GM12878 (cell line): ENCODE measurements around the gene CTNNA2. TPM values are rescaled to one million over a fixed set of nuclear protein-coding genes. Genes with fewer than 3 reads are reported as not detected.

ENCODE experiments used
- ATAC-seq: fragments of 200-7000 bp; cut with Tn5 transposase; 3 replicates; pipeline ENCODE4 v1.9.1; 2020; ENCODE audit warnings: mild to moderate bottlenecking, moderate library complexity
- BruUV-seq: library from RNA; stranded (reverse); fragments of 400-500 nt; replicated peaks from 2 replicates; lab custom pipeline; 2021; lab: Mats Ljungman, UMichigan
- CTCF ChIA-PET: fragments of 300-600 bp; sonication (Branson Sonifier 250); formaldehyde crosslinking; extraction: SDS; loops from one replicate; lab custom pipeline; 2021; ENCODE audit warnings: inconsistent platforms; lab: Yijun Ruan, JAX
- POLR2A ChIA-PET: fragments of 350-600 bp; formaldehyde crosslinking; extraction: SDS; loops from one replicate; lab custom pipeline; 2021; ENCODE audit warnings: inconsistent platforms; lab: Charles Lee
- RAD21 ChIA-PET: fragments of 300-600 bp; sonication (Branson Sonifier 250); formaldehyde crosslinking; loops from one replicate; lab custom pipeline; 2023; ENCODE audit warnings: antibody characterized with exemption; ENCODE audit not compliant: unreplicated experiment; lab: Charles Lee
- SMC1A ChIA-PET: fragments of 300-600 bp; sonication (Branson Sonifier 250); formaldehyde crosslinking; loops from one replicate; lab custom pipeline; 2023; ENCODE audit not compliant: unreplicated experiment, uncharacterized antibody; lab: Charles Lee
- DNase-seq: peaks from one replicate; pipeline ENCODE4 v3.0.0-alpha.2; 2011; ENCODE audit warnings: low read depth, low spot score
- FAIRE-seq: peaks from 3 replicates; lab custom pipeline; 2011; peaks lifted over from hg19 to GRCh38; lab: Jason Lieb, UNC
- H2AFZ ChIP-seq: 2 replicates; pipeline ENCODE4 v1.6.0; 2011; ENCODE audit warnings: low read depth, low read length, control low read depth; ENCODE audit not compliant: control insufficient read depth
- H3K27ac ChIP-seq: 2 replicates; pipeline ENCODE4 v1.5.1; 2011; ENCODE audit warnings: control low read depth; ENCODE audit not compliant: control insufficient read depth, insufficient read depth
- H3K27me3 ChIP-seq, 2 experiments: replicated peaks in 1 of 2; 2 replicates each; pipeline versions ENCODE4 v1.6.0 to v1.6.1; 2011; ENCODE audit warnings: low read length in 1 of 2; ENCODE audit not compliant: control insufficient read depth in 2 of 2, insufficient read depth in 2 of 2
- H3K36me3 ChIP-seq, 2 experiments: 2 replicates each; pipeline ENCODE4 v1.5.1; 2011; ENCODE audit warnings: low read length in 1 of 2; ENCODE audit not compliant: control insufficient read depth in 2 of 2, insufficient read depth in 2 of 2
- H3K4me1 ChIP-seq: 2 replicates; pipeline ENCODE4 v1.6.1; 2011; ENCODE audit warnings: mild to moderate bottlenecking, low read length, moderate library complexity, mixed read lengths; ENCODE audit not compliant: control insufficient read depth, insufficient read depth
- H3K4me2 ChIP-seq: 2 replicates; pipeline ENCODE4 v1.6.0; 2011; ENCODE audit warnings: control low read depth; ENCODE audit not compliant: control insufficient read depth, insufficient read depth
- H3K4me3 ChIP-seq: fragments of 200-600 bp; sonication (generic); 2 replicates; pipeline ENCODE4 v1.5.1; 2016
- H3K79me2 ChIP-seq: 2 replicates; pipeline ENCODE4 v1.6.0; 2011; ENCODE audit warnings: low read length; ENCODE audit not compliant: control insufficient read depth, insufficient read depth
- H3K9ac ChIP-seq: 2 replicates; pipeline ENCODE4 v1.8.0; 2011; ENCODE audit warnings: low read length, control low read depth, mixed read lengths; ENCODE audit not compliant: control insufficient read depth, insufficient read depth
- H3K9me3 ChIP-seq: replicated peaks from 3 replicates; pipeline ENCODE4 v1.5.1; 2011; ENCODE audit warnings: mild to moderate bottlenecking, low read length; ENCODE audit not compliant: control insufficient read depth, insufficient read depth
- H4K20me1 ChIP-seq: 2 replicates; pipeline ENCODE4 v1.6.0; 2011; ENCODE audit not compliant: control insufficient read depth, insufficient read depth
- ATF7 ChIP-seq: fragments of 450-650 bp; IDR thresholded peaks from 2 replicates; pipeline ENCODE4 v1.6.1; 2016; ENCODE audit warnings: low read depth, mild to moderate bottlenecking
- CHD1 ChIP-seq: IDR thresholded peaks from 2 replicates; pipeline ENCODE4 v1.6.1; 2012; ENCODE audit warnings: low read depth, low read length, improper control_type of control experiment
- CUX1 ChIP-seq: IDR thresholded peaks from 2 replicates; pipeline ENCODE4 v1.6.1; 2012; ENCODE audit warnings: improper control_type of control experiment, low read depth, low read length; ENCODE audit not compliant: insufficient replicate concordance
- E2F8 ChIP-seq: fragments of 450-650 bp; IDR thresholded peaks from 2 replicates; pipeline ENCODE4 v1.6.1; 2018; ENCODE audit warnings: mild to moderate bottlenecking, low read depth, moderate library complexity; ENCODE audit not compliant: partially characterized antibody
- PML ChIP-seq: IDR thresholded peaks from 2 replicates; pipeline ENCODE4 v1.6.1; 2012; ENCODE audit warnings: low read length, inconsistent platforms
- SMC3 ChIP-seq: IDR thresholded peaks from 2 replicates; pipeline ENCODE4 v1.6.1; 2011; ENCODE audit warnings: low read length, improper control_type of control experiment, borderline replicate concordance
- ZBED1 ChIP-seq: IDR thresholded peaks from 2 replicates; pipeline ENCODE4 v1.6.1; 2016; ENCODE audit warnings: borderline replicate concordance
- WGBS: methylation state at CpG from one replicate; pipeline ENCODE4 v1.1.6; 2016; ENCODE audit warnings: low lambda C conversion rate; ENCODE audit not compliant: insufficient replicate concordance, insufficient coverage; ENCODE audit errors: missing lambda C conversion rate; 5-methylcytosine and 5-hydroxymethylcytosine counted together
- in situ Hi-C: fragments of 300-500 bp; cut with MboI; formaldehyde crosslinking; loops from 9 replicates; pipeline ENCODE4 v1.14.3; 2018; ENCODE audit warnings: mixed read lengths
- intact Hi-C: fragments of 100-400 bp; cut with micrococcal nuclease; formaldehyde crosslinking; loops from one replicate; pipeline ENCODE4 v1.14.2; 2022; ENCODE audit not compliant: unreplicated experiment
- polyA plus RNA-seq, 11 experiments: library from polyadenylated mRNA; depleted of rRNA in 4 of 11; unstranded in 6 of 11; stranded (reverse) in 5 of 11; fragments of >200 nt; fragmentation: Nextera tagmentation in 4 of 11; fragmentation: Illumina TruSeq in 1 of 11; extraction: Ambion mirVana in 4 of 11; extraction: Trizol in 1 of 11; gene quantifications; 1 replicate in 1 of 11; 2 replicates in 10 of 11; pipeline versions ENCODE4 v1.2.1 to v1.2.3, GENCODE V29; 2011 to 2016; ENCODE audit warnings: inconsistent platforms in 2 of 11, missing spikeins in 2 of 11, low read depth in 1 of 11
- total RNA-seq, 4 experiments: library from RNA; depleted of rRNA in 3 of 4; stranded (reverse); fragments of >200 nt in 3 of 4; fragmentation: Illumina TruSeq in 1 of 4; extraction: Trizol in 1 of 4; gene quantifications; 2 replicates each; pipeline versions ENCODE4 v1.2.1 to v1.2.3, GENCODE V29; 2013 to 2021
- TF ChIP-seq, protein P1 (sequence below): fragments of 450-650 bp; IDR thresholded peaks from 2 replicates; pipeline ENCODE4 v1.6.1; 2017; ENCODE audit warnings: low read depth, mild to moderate bottlenecking, moderate library complexity
- TF ChIP-seq, protein P2 (sequence below): fragments of 450-650 bp; formaldehyde crosslinking; IDR thresholded peaks from 2 replicates; pipeline ENCODE4 v1.4.0; 2022; ENCODE audit warnings: mild to moderate bottlenecking, moderate library complexity

Gene CTNNA2
- total and polyA plus RNA-seq, 10 of the 15 experiments (the other 5 are each of a cell fraction or from before 2014, with no cell fraction given) = 2.4 to 36.2 (median 6.6) TPM

DNA sequence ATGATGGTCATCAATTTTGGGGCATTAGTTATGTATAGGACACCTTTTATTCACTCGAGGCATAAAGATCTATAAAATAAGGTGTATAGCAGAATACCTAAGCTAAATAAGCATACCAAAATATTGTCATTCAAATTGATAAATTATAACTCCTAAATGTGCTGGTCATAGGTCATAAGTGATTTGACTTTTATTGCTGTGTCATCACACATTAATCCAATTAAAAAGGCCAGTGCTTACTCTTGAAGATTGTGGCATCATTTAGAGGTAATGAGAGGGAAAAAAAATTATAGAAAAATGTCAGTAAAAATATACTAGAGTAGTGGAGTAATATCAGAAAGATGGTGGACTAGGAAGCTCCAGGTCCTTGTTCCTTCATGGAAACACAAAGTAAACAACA lies 1138.6 kb downstream of the CTNNA2 start:
- H3K79me2 ChIP-seq = no peaks in the 10 kb centered on the region
- ChIA-PET POLR2A (no interaction called here), CTCF (no interaction called here), SMC1A (interaction anchor here (1.1 kb wide), 1 partner anchor 29 kb away, joined by 3 read pairs; no protein-coding TSS in a partner anchor), RAD21 (no interaction called here)
- H3K4me1 ChIP-seq = no peaks in the 10 kb centered on the region
- H3K4me2 ChIP-seq = no peak overlapping the region
- ATAC-seq = no peak
- no peaks in the 10 kb centered on the region for H3K27me3 ChIP-seq
- no peak for TF ChIP-seq CUX1
- no peak for TF ChIP-seq ZBED1
- no peak for TF ChIP-seq CHD1
- TF ChIP-seq, protein P1, sequence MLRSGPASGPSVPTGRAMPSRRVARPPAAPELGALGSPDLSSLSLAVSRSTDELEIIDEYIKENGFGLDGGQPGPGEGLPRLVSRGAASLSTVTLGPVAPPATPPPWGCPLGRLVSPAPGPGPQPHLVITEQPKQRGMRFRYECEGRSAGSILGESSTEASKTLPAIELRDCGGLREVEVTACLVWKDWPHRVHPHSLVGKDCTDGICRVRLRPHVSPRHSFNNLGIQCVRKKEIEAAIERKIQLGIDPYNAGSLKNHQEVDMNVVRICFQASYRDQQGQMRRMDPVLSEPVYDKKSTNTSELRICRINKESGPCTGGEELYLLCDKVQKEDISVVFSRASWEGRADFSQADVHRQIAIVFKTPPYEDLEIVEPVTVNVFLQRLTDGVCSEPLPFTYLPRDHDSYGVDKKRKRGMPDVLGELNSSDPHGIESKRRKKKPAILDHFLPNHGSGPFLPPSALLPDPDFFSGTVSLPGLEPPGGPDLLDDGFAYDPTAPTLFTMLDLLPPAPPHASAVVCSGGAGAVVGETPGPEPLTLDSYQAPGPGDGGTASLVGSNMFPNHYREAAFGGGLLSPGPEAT = no peak
- TF ChIP-seq ATF7 = no peak
- no peak for TF ChIP-seq PML
- no peak for TF ChIP-seq E2F8
- TF ChIP-seq SMC3 = no peak
- TF ChIP-seq, protein P2, sequence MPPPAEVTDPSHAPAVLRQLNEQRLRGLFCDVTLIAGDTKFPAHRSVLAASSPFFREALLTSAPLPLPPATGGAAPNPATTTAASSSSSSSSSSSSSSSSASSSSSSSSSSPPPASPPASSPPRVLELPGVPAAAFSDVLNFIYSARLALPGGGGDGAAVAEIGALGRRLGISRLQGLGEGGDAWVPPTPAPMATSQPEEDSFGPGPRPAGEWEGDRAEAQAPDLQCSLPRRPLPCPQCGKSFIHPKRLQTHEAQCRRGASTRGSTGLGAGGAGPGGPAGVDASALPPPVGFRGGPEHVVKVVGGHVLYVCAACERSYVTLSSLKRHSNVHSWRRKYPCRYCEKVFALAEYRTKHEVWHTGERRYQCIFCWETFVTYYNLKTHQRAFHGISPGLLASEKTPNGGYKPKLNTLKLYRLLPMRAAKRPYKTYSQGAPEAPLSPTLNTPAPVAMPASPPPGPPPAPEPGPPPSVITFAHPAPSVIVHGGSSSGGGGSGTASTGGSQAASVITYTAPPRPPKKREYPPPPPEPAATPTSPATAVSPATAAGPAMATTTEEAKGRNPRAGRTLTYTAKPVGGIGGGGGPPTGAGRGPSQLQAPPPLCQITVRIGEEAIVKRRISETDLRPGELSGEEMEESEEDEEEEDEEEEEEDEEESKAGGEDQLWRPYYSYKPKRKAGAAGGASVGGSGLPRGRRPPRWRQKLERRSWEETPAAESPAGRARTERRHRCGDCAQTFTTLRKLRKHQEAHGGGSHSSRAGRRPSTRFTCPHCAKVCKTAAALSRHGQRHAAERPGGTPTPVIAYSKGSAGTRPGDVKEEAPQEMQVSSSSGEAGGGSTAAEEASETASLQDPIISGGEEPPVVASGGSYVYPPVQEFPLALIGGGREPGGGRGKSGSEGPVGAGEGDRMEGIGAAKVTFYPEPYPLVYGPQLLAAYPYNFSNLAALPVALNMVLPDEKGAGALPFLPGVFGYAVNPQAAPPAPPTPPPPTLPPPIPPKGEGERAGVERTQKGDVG (CRISPR knock-in tag) = no peak
- DNase-seq = no peak
- H4K20me1 ChIP-seq = no peaks in the 10 kb centered on the region
- no peak overlapping the region for H3K4me3 ChIP-seq
- in situ Hi-C loops (no loop called here), intact Hi-C loops (no loop called here)
- H3K9me3 ChIP-seq = no peaks in the 10 kb centered on the region; the same call in 2 of the 3 replicates
- H2AFZ ChIP-seq = no peak overlapping the region
- no peak overlapping the region for H3K27ac ChIP-seq
- FAIRE-seq = no peak
- 0% methylated on average over 1 of the region's 1 CpG for WGBS
- no peaks in the 10 kb centered on the region; a peak in 1 of 4 replicates for H3K36me3 ChIP-seq
- BruUV-seq = no TSS peak
- no peak overlapping the region for H3K9ac ChIP-seq
